HG03097 (cell line): ENCODE measurements around the gene TTC9B.
"Not testable (repeated sequence)": the region's sequence is repeated elsewhere in the genome, so short reads cannot be mapped to it uniquely, and the experiment has no call there.

ENCODE experiments used
- ATAC-seq: cut with Tn5 transposase; IDR thresholded peaks from one replicate; pipeline ENCODE4 v1.9.1; 2021; ENCODE audit not compliant: unreplicated experiment, low FRiP score

The TTC9B gene

DNA sequence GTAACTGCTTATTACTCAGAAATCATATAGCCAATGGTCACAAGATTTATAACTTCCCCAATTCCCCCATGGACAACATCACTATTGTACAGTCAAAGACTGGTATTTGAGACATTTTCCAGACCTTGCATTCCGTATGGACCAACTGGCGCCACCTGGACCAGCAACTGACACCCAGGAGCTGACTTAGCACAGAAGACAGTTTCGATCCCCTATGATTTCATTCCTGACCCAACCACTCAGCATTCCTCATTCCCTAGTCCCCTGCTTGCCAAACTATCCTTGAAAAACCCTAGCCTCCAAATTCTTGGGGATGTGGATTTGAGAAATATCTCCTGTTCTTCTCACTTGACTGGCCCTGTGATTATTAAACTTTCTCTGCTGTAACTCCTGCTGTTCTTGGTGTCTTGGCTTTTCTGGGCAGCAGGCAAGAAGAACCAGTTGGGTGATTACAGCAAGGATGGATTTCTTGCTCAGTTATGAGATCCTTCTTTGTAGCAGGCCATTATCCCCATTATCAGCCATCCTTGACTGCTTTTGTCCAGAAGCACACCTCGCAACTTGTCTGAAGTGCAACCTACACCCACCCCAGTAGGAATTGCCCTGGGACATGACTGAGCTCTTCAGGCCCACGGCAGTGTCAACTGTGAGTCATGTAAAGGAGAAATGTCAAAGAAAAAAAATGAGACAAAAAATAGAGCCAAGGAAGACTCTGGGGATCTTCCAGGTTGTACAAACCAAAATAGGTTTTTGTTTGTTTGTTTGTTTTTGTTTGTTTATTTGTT lies 40.7 kb downstream of the TTC9B start:
- ATAC-seq = no peak

DNA sequence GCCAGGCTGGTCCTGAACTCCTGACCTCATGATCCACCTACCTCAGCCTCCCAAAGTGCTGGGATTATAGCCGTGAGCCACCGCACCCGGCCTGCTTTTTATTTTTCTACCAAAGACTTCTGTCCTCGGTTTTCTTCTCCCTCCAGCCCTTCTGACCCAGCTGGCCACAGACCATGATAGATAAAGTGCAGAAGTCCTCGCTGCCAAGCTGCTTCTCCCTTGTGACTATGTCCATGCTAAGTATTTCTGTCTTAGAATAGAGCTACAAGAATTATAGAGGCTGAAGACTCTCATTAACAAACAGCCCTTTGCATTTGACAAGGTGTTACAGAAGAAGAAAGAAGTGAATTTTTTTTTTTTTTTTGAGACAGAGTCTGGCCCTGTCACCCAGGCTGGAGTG lies 42.4 kb downstream of the TTC9B start:
- no peak for ATAC-seq

GRCh38 chr19:40174092-40174491 lies 44.1 kb downstream of the TTC9B start:
- no peak for ATAC-seq

GRCh38 chr19:40171293-40171692 lies 46.9 kb downstream of the TTC9B start:
- ATAC-seq = not testable (repeated sequence)

DNA sequence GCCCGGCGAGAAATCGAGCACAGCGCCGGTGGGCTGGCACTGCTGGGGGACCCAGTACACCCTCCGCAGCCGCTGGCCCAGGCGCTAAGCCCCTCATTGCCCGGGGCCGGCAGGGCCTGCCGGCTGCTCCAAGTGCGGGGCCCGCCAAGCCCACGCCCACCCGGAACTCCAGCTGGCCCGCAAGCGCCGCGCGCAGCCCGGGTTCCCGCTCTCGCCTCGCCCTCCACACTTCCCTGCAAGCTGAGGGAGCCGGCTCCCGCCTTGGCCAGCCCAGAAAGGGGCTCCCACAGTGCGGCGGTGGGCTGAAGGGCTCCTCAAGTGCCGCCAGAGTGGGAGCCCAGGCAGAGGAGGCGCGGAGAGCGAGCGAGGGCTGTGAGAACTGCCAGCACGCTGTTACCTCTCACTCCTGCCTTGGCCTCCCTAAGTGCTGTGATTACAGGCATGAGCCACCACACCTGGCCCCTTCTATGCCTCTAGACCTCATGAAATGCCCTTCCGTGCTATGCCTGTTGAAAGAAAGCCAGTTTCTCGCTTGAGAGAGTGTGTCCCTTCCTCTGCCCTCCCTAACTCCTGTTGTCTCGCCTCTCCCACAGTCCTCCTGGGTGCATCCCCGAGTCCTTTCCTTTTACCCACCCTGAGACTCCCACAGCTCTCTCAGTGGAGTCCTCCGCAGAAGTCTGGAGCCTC lies 47.7 kb downstream of the TTC9B start:
- ATAC-seq = not testable (repeated sequence)

DNA sequence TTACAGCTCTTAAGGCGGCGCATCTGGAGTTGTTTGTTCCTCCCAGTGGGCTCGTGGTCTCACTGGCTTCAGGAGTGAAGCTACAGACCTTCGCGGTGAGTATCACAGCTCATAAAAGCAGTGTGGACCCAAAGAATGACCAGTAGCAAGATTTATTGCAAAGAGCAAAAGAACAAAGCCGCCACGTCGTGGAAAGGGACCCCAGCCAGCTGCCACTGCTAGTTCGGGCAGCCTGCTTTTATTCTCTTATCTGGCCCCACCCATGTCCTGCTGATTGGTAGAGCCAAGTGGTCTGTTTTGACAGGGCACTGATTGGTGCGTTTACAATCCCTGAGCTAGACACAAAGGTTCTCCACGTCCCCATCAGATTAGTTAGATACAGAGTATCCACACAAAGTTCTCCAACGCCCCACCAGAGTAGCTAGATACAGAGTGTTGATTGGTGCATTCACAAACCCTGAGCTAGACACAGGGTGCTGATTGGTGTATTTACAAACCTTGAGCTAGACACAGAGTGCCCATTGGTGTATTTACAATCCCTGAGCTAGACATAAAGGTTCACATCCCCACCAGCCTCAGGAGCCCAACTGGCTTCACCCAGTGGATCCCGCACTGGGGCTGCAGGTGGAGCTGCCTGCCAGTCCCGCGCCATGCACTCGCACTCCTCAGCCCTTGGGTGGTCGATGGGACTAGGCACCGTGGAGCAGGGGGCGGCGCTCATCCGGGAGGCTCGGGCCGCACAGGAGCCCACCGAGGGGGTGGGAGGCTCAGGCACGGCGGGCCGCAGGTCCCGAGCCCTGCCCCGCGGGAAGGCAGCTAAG lies 48.5 kb downstream of the TTC9B start:
- ATAC-seq = not testable (repeated sequence)
